HFF-Myc (cell line): ENCODE data around the gene ZCCHC14.

Source experiments
- DNase-seq: peaks from one replicate; pipeline ENCODE4 v3.0.0-alpha.2; 2011; ENCODE audit warnings: low read depth; ENCODE audit errors: extremely low read depth
- H3K4me3 ChIP-seq: replicated peaks from 2 replicates; pipeline ENCODE4 v1.5.1; 2011; ENCODE audit warnings: low read depth, mild to moderate bottlenecking, control low read depth, low read length
- CTCF ChIP-seq: IDR thresholded peaks from 2 replicates; pipeline ENCODE4 v1.5.1; 2012; ENCODE audit warnings: mild to moderate bottlenecking, low read depth, low read length, control low read depth; ENCODE audit errors: missing control alignments

Gene ZCCHC14

GRCh38 chr16:87443964-87444363 lies 48.9 kb downstream of the ZCCHC14 start:
- DNase-seq: no peak
- TF ChIP-seq CTCF: no peak
- H3K4me3 ChIP-seq: no peak overlapping the region

DNA sequence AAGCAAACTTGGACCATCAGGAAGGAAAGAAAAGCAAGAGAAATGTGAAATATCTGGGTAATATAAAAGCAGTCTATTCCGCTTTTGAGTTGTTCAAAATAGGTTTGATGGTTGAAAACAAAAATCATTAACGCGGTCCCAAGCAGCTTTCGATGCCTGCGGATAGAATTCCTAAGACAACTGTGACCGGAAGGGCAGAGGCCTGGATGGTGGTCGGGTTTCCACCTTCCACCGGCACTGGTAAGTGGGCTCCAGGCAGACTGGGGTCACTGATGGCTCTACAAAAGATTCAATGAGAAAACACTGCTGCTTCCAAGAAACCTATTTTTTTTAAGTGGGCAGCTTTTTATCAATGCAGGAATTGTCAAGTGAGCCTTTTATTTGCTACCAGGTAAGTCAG lies 49.8 kb downstream of the ZCCHC14 start:
- no peak overlapping the region for H3K4me3 ChIP-seq
- no peak for TF ChIP-seq CTCF
- no peak for DNase-seq

GRCh38 chr16:87442581-87442966 lies 50.2 kb downstream of the ZCCHC14 start:
- no peak overlapping the region for H3K4me3 ChIP-seq
- no peak for DNase-seq
- TF ChIP-seq CTCF: no peak

- no peak for DNase-seq
- H3K4me3 ChIP-seq: no peak overlapping the region
- TF ChIP-seq CTCF: no peak
Observed at GRCh38 chr16:87441886-87442580, 50.8 kb downstream of the ZCCHC14 start.

- no peak for TF ChIP-seq CTCF
- H3K4me3 ChIP-seq: no peak overlapping the region
- DNase-seq: no peak
Observed at GRCh38 chr16:87439926-87440325, 52.9 kb downstream of the ZCCHC14 start.

GRCh38 chr16:87438611-87438985 lies 54.2 kb downstream of the ZCCHC14 start:
- DNase-seq: no peak
- no peak for TF ChIP-seq CTCF
- H3K4me3 ChIP-seq: no peak overlapping the region
